Common myeloid progenitor, CD34-positive (primary cell): ENCODE results near the gene TMEM117.

ENCODE experiments used
- CTCF ChIA-PET: fragments of 350-600 bp; sonication (Branson Sonifier 250); formaldehyde crosslinking; loops from one replicate; lab custom pipeline; 2021; ENCODE audit warnings: antibody characterized with exemption; lab: Charles Lee
- POLR2A ChIA-PET: fragments of 350-600 bp; sonication (Branson Sonifier 250); formaldehyde crosslinking; loops from one replicate; lab custom pipeline; 2021; ENCODE audit warnings: antibody characterized with exemption; lab: Charles Lee
- DNase-seq, 3 donors: peaks; one replicate each; pipeline versions ENCODE4 v3.0.0 to v3.0.0-alpha.2; 2013
- H3K27ac ChIP-seq, 2 experiments: 1 replicate in 1 of 2; 2 replicates in 1 of 2; pipeline ENCODE4 v1.7.0; 2013; ENCODE audit warnings: inconsistent platforms in 2 of 2, low read length in 2 of 2, mild to moderate bottlenecking in 2 of 2, low read depth in 1 of 2, moderate library complexity in 1 of 2; ENCODE audit not compliant: severe bottlenecking in 2 of 2, insufficient read depth in 1 of 2, poor library complexity in 1 of 2
- H3K27me3 ChIP-seq, 5 experiments: replicated peaks in 2 of 5; 1 replicate in 3 of 5; 2 replicates in 2 of 5; pipeline versions ENCODE4 v1.6.1 to v1.7.0; 2013; ENCODE audit warnings: low read length in 4 of 5, mild to moderate bottlenecking in 2 of 5, moderate library complexity in 2 of 5, inconsistent platforms in 1 of 5; ENCODE audit not compliant: insufficient read depth in 5 of 5, control insufficient read depth in 4 of 5
- H3K36me3 ChIP-seq, 4 experiments: 1 replicate in 2 of 4; 2 replicates in 2 of 4; pipeline versions ENCODE4 v1.6.1 to v1.7.0; 2013; ENCODE audit warnings: low read length in 3 of 4, control low read depth in 1 of 4, mild to moderate bottlenecking in 1 of 4; ENCODE audit not compliant: control insufficient read depth in 4 of 4, insufficient read depth in 4 of 4
- H3K4me1 ChIP-seq, 4 experiments: 1 replicate in 3 of 4; 2 replicates in 1 of 4; pipeline versions ENCODE4 v1.6.1 to v1.7.1; 2013; ENCODE audit warnings: low read length in 3 of 4, mild to moderate bottlenecking in 3 of 4, control low read depth in 1 of 4, inconsistent platforms in 1 of 4, moderate library complexity in 1 of 4; ENCODE audit not compliant: control insufficient read depth in 4 of 4, insufficient read depth in 4 of 4; ENCODE audit errors: control extremely low read depth in 1 of 4
- H3K4me3 ChIP-seq, 7 experiments: 1 replicate in 4 of 7; 2 replicates in 3 of 7; pipeline versions ENCODE4 v1.5.1 to v1.7.0; 2013; ENCODE audit warnings: mild to moderate bottlenecking in 7 of 7, low read length in 6 of 7, moderate library complexity in 6 of 7, inconsistent platforms in 2 of 7, low read depth in 2 of 7, control low read depth in 1 of 7; ENCODE audit not compliant: insufficient read depth in 4 of 7, control insufficient read depth in 1 of 7; ENCODE audit errors: extremely low read depth in 1 of 7
- H3K9me3 ChIP-seq, 5 experiments: 1 replicate in 4 of 5; 2 replicates in 1 of 5; pipeline versions ENCODE4 v1.6.1 to v1.7.1; 2013; ENCODE audit warnings: low read length in 4 of 5, mild to moderate bottlenecking in 2 of 5, inconsistent platforms in 1 of 5, low read depth in 1 of 5, moderate library complexity in 1 of 5; ENCODE audit not compliant: control insufficient read depth in 4 of 5, insufficient read depth in 2 of 5; ENCODE audit errors: control extremely low read depth in 1 of 5
- WGBS: methylation state at CpG from one replicate; pipeline ENCODE4 v1.1.5; 2013; ENCODE audit not compliant: insufficient coverage; 5-methylcytosine and 5-hydroxymethylcytosine counted together

TMEM117 gene

GRCh38 chr12:43852744-43853143 lies 16.9 kb downstream of the TMEM117 start:
- H3K9me3 ChIP-seq: peaks cover 0 to 4% (median 0%) of the 10 kb centered on the region in 5 experiments
- CTCF ChIA-PET: no interaction called here
- H3K27ac ChIP-seq: no peak overlapping the region
- no peaks in the 10 kb centered on the region for H3K27me3 ChIP-seq
- no CpG with 5 or more reads among the region's 1 CpG for WGBS
- no peaks in the 10 kb centered on the region for H3K4me1 ChIP-seq
- POLR2A ChIA-PET: no interaction called here
- no peak for DNase-seq
- H3K4me3 ChIP-seq: no peak overlapping the region
- H3K36me3 ChIP-seq: peaks cover 0 to 3% (median 0%) of the 10 kb centered on the region in 4 experiments

GRCh38 chr12:43856972-43857371 lies 21.1 kb downstream of the TMEM117 start:
- WGBS: 80% methylated on average over 1 of the region's 2 CpGs
- H3K27ac ChIP-seq: no peak overlapping the region
- H3K9me3 ChIP-seq: no peaks in the 10 kb centered on the region
- H3K4me3 ChIP-seq: no peak overlapping the region
- no peaks in the 10 kb centered on the region for H3K27me3 ChIP-seq
- H3K4me1 ChIP-seq: no peaks in the 10 kb centered on the region
- ChIA-PET POLR2A (interaction anchor here (0.6 kb wide), 1 partner anchor 85 kb away, joined by 3 read pairs; no protein-coding TSS in a partner anchor), CTCF (no interaction called here)
- H3K36me3 ChIP-seq: no peaks in the 10 kb centered on the region
- no peak for DNase-seq

GRCh38 chr12:43858096-43858495 lies 22.2 kb downstream of the TMEM117 start:
- POLR2A ChIA-PET: no interaction called here
- CTCF ChIA-PET: no interaction called here
- no peak overlapping the region for H3K27ac ChIP-seq
- DNase-seq: no peak
- no peaks in the 10 kb centered on the region for H3K4me1 ChIP-seq
- no peaks in the 10 kb centered on the region for H3K36me3 ChIP-seq
- no peak overlapping the region for H3K4me3 ChIP-seq
- 98% methylated on average over 6 of the region's 7 CpGs for WGBS
- H3K9me3 ChIP-seq: no peaks in the 10 kb centered on the region
- no peaks in the 10 kb centered on the region for H3K27me3 ChIP-seq

- Histone ChIP-seq H3K36me3 (no peaks in the 10 kb centered on the region), H3K4me1 (no peaks in the 10 kb centered on the region), H3K4me3 (no peak overlapping the region), H3K27ac (no peak overlapping the region), H3K9me3 (no peaks in the 10 kb centered on the region), H3K27me3 (no peaks in the 10 kb centered on the region)
- DNase-seq: no peak
- 97% methylated on average over 6 of the region's 6 CpGs for WGBS
- ChIA-PET CTCF (interaction anchor here (1.6 kb wide), 1 partner anchor 24 kb away, joined by 4 read pairs; no protein-coding TSS in a partner anchor), POLR2A (no interaction called here)
These were observed 23.1 kb downstream of the TMEM117 start for GRCh38 chr12:43858991-43859390.

- ChIA-PET POLR2A (interaction anchor here (0.6 kb wide), 1 partner anchor 1540 kb away, joined by 3 read pairs; no protein-coding TSS in a partner anchor), CTCF (interaction anchor here (1.6 kb wide), 1 partner anchor 15 kb away, joined by 4 read pairs; no protein-coding TSS in a partner anchor)
- Histone ChIP-seq H3K4me3 (no peak overlapping the region), H3K9me3 (no peaks in the 10 kb centered on the region), H3K27me3 (no peaks in the 10 kb centered on the region), H3K36me3 (no peaks in the 10 kb centered on the region), H3K27ac (no peak overlapping the region), H3K4me1 (no peaks in the 10 kb centered on the region)
- 100% methylated on average over 2 of the region's 7 CpGs for WGBS
- no peak for DNase-seq
These were observed 25.3 kb downstream of the TMEM117 start for GRCh38 chr12:43861015-43861839.

GRCh38 chr12:43861840-43862150 lies 25.9 kb downstream of the TMEM117 start:
- Histone ChIP-seq H3K36me3 (no peaks in the 10 kb centered on the region), H3K4me3 (no peak overlapping the region), H3K4me1 (no peaks in the 10 kb centered on the region), H3K27me3 (no peaks in the 10 kb centered on the region), H3K27ac (no peak overlapping the region), H3K9me3 (no peaks in the 10 kb centered on the region)
- POLR2A ChIA-PET: interaction anchor here (0.6 kb wide), 1 partner anchor 1541 kb away, joined by 3 read pairs; no protein-coding TSS in a partner anchor
- no peak for DNase-seq
- WGBS: no CpG with 5 or more reads among the region's 3 CpGs
- CTCF ChIA-PET: interaction anchor here (1.3 kb wide), 1 partner anchor 85 kb away, joined by 3 read pairs; no protein-coding TSS in a partner anchor

GRCh38 chr12:43863770-43864366 lies 28.0 kb downstream of the TMEM117 start:
- Histone ChIP-seq H3K27me3 (no peaks in the 10 kb centered on the region), H3K4me3 (no peak overlapping the region), H3K27ac (no peak overlapping the region), H3K36me3 (no peaks in the 10 kb centered on the region), H3K4me1 (no peaks in the 10 kb centered on the region), H3K9me3 (no peaks in the 10 kb centered on the region)
- ChIA-PET POLR2A (no interaction called here), CTCF (interaction anchor here (0.7 to 1.2 kb wide), 2 partner anchors 14 to 87 kb away, joined by 3 read pairs; no protein-coding TSS in a partner anchor)
- 97% methylated on average over 15 of the region's 23 CpGs for WGBS
- no peak for DNase-seq
